ENCODE measurements around the gene THSD7A. TPM values are rescaled to one million over a fixed set of nuclear protein-coding genes. Genes with fewer than 3 reads are reported as not detected.
A peak's percentile ranks its signal among the peaks of the same experiment; 100 is the strongest.

THSD7A gene
- polyA plus RNA-seq, 6 donors from 2014 or later = not detected

DNA sequence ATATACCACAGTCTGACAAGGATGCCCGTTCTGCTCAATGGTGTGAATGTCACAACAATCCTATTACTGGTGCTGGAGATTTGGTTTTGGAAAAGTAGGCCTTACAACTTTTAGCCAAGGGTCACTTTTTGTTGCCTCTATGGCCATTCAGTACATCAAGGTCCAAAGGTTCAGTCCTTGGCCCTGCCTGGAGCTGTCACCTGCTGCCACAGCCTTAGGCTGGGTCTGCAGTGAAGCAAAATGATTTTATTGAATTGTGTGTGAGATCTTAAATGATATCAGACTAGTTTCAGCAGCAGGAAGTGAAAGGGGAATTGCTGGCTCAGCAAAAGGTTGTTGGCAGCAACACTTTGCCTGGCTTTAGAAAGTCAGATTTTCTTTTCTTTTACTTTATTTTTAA lies 427.6 kb downstream of the THSD7A start:
- H3K27ac Mint-ChIP-seq = no peak overlapping the region
- H3K36me3 Mint-ChIP-seq = no peaks in the 10 kb centered on the region

DNA sequence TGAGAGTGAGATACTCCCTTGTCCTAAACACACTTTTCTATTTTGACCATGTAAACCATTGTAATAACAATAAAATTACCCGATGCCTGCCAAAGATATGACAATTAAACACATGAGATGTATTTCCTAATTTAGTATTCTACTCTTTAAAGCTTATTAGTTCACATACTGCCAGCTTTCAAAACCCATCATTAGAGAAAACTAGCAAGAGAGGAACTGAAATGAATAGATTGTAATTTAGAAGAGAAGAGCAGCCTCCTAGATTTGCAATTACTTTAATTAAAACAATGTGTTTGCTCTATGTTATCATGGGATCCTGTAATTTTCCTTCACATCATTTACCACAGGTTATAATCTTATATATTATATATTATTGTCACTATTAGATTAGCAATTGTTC lies 428.2 kb downstream of the THSD7A start:
- Mint-ChIP-seq H3K9me3 (peaks cover 0 to 2% (median 0%) of the 10 kb centered on the region in 7 donors), H3K4me3 (no peak overlapping the region), H3K36me3 (no peaks in the 10 kb centered on the region), H3K4me1 (no peaks in the 10 kb centered on the region), H3K27ac (no peak overlapping the region), H3K27me3 (no peaks in the 10 kb centered on the region)
- no peak for ATAC-seq (ENCODE audit: low read depth in 2 of 2)
- no peak for DNase-seq

More for the DNA sequence above, 427.6 kb downstream of the THSD7A start:
- no peak for ATAC-seq (ENCODE audit: low read depth in 2 of 2)
- no peaks in the 10 kb centered on the region for H3K4me1 Mint-ChIP-seq
- peaks cover 0 to 2% (median 0%) of the 10 kb centered on the region in 7 donors for H3K9me3 Mint-ChIP-seq
- no peak for DNase-seq
- no peaks in the 10 kb centered on the region for H3K27me3 Mint-ChIP-seq
- H3K4me3 Mint-ChIP-seq = no peak overlapping the region

- no peaks in the 10 kb centered on the region for H3K36me3 Mint-ChIP-seq
- no peaks in the 10 kb centered on the region for H3K4me1 Mint-ChIP-seq
- peaks cover 0 to 18% (median 7%) of the 10 kb centered on the region in 7 donors for H3K9me3 Mint-ChIP-seq
- DNase-seq (no peak), ATAC-seq (ENCODE audit: low read depth in 2 of 2) (no peak)
- no peaks in the 10 kb centered on the region for H3K27me3 Mint-ChIP-seq
- H3K4me3 Mint-ChIP-seq = no peak overlapping the region
- peak overlapping the region in 1 of 6 donors; percentile 34 for H3K27ac Mint-ChIP-seq
Measured at GRCh38 chr7:11394438-11394837, 437.6 kb downstream of the THSD7A start.

- ATAC-seq (ENCODE audit: low read depth in 2 of 2) (no peak), DNase-seq (no peak)
- H3K9me3 Mint-ChIP-seq = no peaks in the 10 kb centered on the region
- no peaks in the 10 kb centered on the region for H3K27me3 Mint-ChIP-seq
- H3K36me3 Mint-ChIP-seq = no peaks in the 10 kb centered on the region
- H3K27ac Mint-ChIP-seq = no peak overlapping the region
- no peaks in the 10 kb centered on the region for H3K4me1 Mint-ChIP-seq
- no peak overlapping the region for H3K4me3 Mint-ChIP-seq
Measured at GRCh38 chr7:11379641-11380040, 452.4 kb downstream of the THSD7A start.

DNA sequence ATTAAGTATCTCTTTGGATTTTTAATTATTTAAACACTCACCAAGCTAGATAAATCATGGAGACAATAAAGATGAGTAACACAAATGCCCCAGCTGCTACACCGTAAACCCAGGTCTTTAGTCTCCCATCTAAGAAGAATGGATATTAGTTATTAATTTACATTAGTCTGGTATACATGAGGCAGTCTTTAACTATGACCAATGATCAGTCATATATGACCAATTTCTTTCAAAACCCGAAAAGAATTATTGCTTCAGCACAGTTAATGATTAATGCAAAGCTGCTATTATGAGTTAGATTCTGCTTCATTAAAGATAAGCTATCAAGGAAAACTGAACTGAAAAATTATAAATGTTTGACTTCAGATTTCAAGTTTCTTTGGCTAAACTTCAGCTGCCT lies 455.5 kb downstream of the THSD7A start:
- ATAC-seq (ENCODE audit: low read depth in 2 of 2) (no peak), DNase-seq (no peak)
- Mint-ChIP-seq H3K27me3 (peaks cover 0 to 3% (median 0%) of the 10 kb centered on the region in 3 donors), H3K27ac (no peak overlapping the region), H3K4me1 (no peaks in the 10 kb centered on the region), H3K4me3 (no peak overlapping the region), H3K9me3 (no peaks in the 10 kb centered on the region), H3K36me3 (no peaks in the 10 kb centered on the region)

GRCh38 chr7:11374629-11375028 lies 457.4 kb downstream of the THSD7A start:
- H3K4me3 Mint-ChIP-seq = no peak overlapping the region
- H3K4me1 Mint-ChIP-seq = no peaks in the 10 kb centered on the region
- H3K9me3 Mint-ChIP-seq = no peaks in the 10 kb centered on the region
- H3K27ac Mint-ChIP-seq = no peak overlapping the region
- DNase-seq = no peak
- ATAC-seq (ENCODE audit: low read depth in 2 of 2) = no peak
- peaks cover 0 to 8% (median 0%) of the 10 kb centered on the region in 3 donors for H3K27me3 Mint-ChIP-seq
- no peaks in the 10 kb centered on the region for H3K36me3 Mint-ChIP-seq

DNA sequence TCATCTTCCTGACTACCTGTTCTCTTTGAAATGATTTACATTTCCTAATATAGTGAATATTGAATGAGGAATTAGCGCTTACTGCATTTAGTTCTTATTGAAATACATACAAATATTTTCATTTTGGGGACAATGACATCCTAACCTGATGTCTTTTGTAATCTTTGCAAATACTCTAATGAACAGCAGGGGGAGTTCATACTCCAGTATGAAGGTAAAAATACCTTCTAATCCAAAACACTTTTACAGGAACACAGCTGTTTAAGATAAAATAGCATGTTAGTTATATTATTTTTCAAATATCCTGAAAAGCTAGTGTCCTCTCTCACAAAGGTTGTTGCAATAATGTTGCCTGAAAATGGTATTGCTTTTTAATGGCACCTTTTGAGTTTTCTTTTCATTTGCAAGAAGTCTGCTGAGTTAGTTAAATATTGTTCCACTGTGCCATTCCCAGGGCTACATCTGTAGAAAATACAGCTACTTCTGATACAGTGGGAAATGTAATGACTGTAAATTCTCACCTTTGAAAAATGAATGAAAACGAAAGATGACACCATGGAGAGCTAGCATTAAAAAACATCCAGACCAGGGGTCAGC lies 458.4 kb downstream of the THSD7A start:
- Mint-ChIP-seq H3K36me3 (no peaks in the 10 kb centered on the region), H3K9me3 (no peaks in the 10 kb centered on the region), H3K27ac (no peak overlapping the region), H3K27me3 (peaks cover 0 to 8% (median 0%) of the 10 kb centered on the region in 3 donors), H3K4me1 (no peaks in the 10 kb centered on the region), H3K4me3 (no peak overlapping the region)
- no peak for ATAC-seq (ENCODE audit: low read depth in 2 of 2)
- no peak for DNase-seq

DNA sequence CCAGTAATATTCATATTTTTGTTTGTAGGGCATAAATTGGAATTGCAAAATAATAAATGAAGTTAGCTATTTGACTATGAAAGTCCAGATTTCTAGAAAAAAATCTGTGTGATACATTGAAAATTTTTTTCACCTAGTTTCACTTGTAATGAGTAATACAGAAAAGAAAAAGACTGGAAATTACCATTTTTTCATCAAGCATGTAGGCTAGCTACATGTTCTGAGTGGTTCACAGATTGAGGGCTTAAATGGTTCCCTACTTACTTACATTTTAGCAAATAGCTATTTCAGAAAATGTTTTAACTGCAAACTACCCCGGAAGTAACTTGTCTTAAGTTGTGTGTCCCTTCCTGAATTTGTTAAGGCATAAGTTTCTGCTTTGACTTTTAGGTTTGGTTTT lies 462.3 kb downstream of the THSD7A start:
- Mint-ChIP-seq H3K4me1 (no peaks in the 10 kb centered on the region), H3K4me3 (no peak overlapping the region), H3K9me3 (no peaks in the 10 kb centered on the region), H3K27me3 (peaks cover 0 to 18% (median 0%) of the 10 kb centered on the region in 3 donors), H3K36me3 (no peaks in the 10 kb centered on the region), H3K27ac (no peak overlapping the region)
- ATAC-seq (ENCODE audit: low read depth in 2 of 2) (no peak), DNase-seq (no peak)

DNA sequence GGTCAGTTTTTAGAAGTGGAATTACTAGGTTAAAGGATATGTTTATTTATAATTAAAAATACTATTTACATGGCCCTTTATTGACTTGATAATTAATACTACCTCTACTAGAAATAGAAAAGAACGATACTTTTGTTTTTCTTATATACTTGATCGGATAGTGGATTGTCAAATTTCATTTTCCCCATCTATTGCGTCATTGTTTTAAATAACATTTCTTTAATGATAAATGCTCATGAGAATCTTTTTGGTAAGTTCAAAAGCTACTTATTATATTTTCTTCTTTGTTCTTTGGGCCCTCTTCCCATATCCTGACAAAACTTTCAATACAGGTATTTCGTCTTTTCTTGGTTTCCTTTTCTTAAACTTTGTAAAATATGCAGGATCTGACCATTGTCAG lies 465.9 kb downstream of the THSD7A start:
- Mint-ChIP-seq H3K27me3 (peaks cover 0 to 11% (median 0%) of the 10 kb centered on the region in 3 donors), H3K4me1 (no peaks in the 10 kb centered on the region), H3K4me3 (no peak overlapping the region), H3K27ac (no peak overlapping the region), H3K9me3 (no peaks in the 10 kb centered on the region), H3K36me3 (no peaks in the 10 kb centered on the region)
- no peak for ATAC-seq (ENCODE audit: low read depth in 2 of 2)
- no peak for DNase-seq

GRCh38 chr7:11358637-11359036 lies 473.4 kb downstream of the THSD7A start:
- no peaks in the 10 kb centered on the region for H3K4me1 Mint-ChIP-seq

DNA sequence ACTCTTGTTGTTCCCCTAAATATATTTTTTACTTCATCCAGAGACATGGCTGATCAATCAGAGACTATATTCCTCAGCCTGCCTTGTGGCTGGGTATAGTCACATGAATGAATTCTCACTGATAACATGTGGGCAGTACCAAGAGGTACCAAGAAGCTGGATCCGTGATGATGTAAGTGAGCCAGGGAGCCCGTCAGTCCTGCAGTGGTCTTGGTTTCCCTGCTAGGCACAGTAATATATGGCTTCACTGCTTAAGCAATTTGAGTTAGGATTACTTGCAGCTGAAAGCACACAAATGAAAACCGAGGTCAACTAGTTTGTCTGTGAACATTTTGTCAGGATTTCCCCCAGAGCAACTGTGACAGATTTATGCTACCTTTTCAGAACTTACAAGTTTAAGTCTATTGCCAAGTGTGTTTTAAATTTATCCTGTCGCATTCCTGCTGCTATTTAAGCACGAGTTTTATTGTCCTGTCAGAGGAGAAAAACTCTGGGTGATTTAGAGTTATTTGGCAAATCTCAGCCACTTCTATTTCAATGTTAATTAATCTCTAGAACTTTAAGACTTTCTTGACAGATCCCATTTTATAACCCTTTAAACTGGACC lies 476.5 kb downstream of the THSD7A start:
- no peak overlapping the region for H3K27ac Mint-ChIP-seq
- DNase-seq (no peak), ATAC-seq (ENCODE audit: low read depth in 2 of 2) (no peak)
- H3K4me3 Mint-ChIP-seq = no peak overlapping the region
- H3K4me1 Mint-ChIP-seq = no peaks in the 10 kb centered on the region
- no peaks in the 10 kb centered on the region for H3K36me3 Mint-ChIP-seq
- peaks cover 5 to 14% (median 9%) of the 10 kb centered on the region in 3 donors for H3K27me3 Mint-ChIP-seq
- H3K9me3 Mint-ChIP-seq = peaks cover 0 to 4% (median 0%) of the 10 kb centered on the region in 7 donors

More at GRCh38 chr7:11358637-11359036, 473.4 kb downstream of the THSD7A start:
- Mint-ChIP-seq H3K9me3 (peaks cover 0 to 4% (median 0%) of the 10 kb centered on the region in 7 donors), H3K36me3 (no peaks in the 10 kb centered on the region), H3K27ac (no peak overlapping the region), H3K4me3 (no peak overlapping the region), H3K27me3 (peaks cover 0 to 6% (median 6%) of the 10 kb centered on the region in 3 donors)
- ATAC-seq (ENCODE audit: low read depth in 2 of 2) (no peak), DNase-seq (no peak)

GRCh38 chr7:11346302-11346701 lies 485.7 kb downstream of the THSD7A start:
- Mint-ChIP-seq H3K9me3 (peaks cover 0 to 4% (median 0%) of the 10 kb centered on the region in 7 donors), H3K4me3 (no peak overlapping the region), H3K27ac (no peak overlapping the region), H3K27me3 (peaks cover under 1 to 8% (median 5%) of the 10 kb centered on the region in 3 donors), H3K36me3 (no peaks in the 10 kb centered on the region), H3K4me1 (peaks cover 0 to 4% (median 2%) of the 10 kb centered on the region in 3 donors)
- ATAC-seq (ENCODE audit: low read depth in 2 of 2) (no peak), DNase-seq (no peak)

DNA sequence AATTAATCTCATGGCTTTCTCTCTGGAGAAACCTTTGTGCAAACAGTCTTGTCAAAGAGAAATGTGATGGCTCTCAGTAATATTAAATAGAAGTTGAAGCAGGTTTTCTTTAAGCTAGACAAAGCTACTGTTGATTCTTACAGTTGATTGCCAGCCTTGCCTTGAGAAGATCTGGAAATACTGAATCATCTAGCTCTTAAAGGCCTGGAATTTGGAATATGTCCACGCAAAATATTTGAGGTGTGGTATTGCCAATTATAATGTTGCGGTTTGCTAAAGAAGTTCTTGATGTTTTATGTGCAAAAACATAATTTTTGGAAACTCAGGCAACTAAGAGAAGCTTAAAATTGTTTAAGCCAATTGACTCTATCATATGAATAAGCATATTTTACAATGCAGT lies 486.4 kb downstream of the THSD7A start:
- peaks cover 0 to 8% (median 5%) of the 10 kb centered on the region in 3 donors for H3K27me3 Mint-ChIP-seq
- peaks cover 0 to 4% (median 2%) of the 10 kb centered on the region in 3 donors for H3K4me1 Mint-ChIP-seq
- H3K4me3 Mint-ChIP-seq = no peak overlapping the region

DNA sequence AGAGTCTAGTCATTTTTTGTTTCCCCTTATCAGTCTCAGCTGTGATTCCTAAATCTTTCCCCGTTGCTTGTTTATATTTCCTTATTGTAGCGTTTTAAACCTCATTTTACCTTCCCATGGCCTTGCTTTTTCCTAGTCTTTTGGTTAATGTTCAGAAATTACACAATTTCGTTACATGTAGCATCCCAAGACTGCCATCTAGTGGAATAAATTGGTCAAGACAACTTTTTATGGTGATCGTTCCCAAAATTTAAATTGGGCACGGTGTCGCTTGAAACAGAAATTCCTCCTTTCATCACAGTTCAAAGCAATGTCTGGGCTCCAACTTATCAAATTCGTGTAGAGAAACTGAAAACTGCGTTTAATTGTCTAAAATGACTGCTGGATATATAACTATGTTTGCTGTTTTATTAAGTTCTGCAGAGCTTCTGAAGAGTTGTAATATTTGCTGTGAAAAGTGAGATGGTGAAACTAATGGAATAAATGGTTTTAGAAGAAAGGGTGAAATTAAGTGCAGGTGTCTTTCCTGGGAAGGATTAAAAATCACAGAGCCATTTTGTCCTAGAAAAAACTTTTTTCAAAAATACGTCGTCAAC lies 488.1 kb downstream of the THSD7A start:
- peaks cover 5 to 8% (median 8%) of the 10 kb centered on the region in 3 donors for H3K27me3 Mint-ChIP-seq
- peaks cover 0 to 4% (median 2%) of the 10 kb centered on the region in 3 donors for H3K4me1 Mint-ChIP-seq
- no peak overlapping the region for H3K4me3 Mint-ChIP-seq
- DNase-seq (peak; percentile 14), ATAC-seq (ENCODE audit: low read depth in 2 of 2) (no peak)
- H3K27ac Mint-ChIP-seq = no peak overlapping the region
- no peaks in the 10 kb centered on the region for H3K9me3 Mint-ChIP-seq
- no peaks in the 10 kb centered on the region for H3K36me3 Mint-ChIP-seq

More for the DNA sequence above, 486.4 kb downstream of the THSD7A start:
- Mint-ChIP-seq H3K9me3 (peaks cover 0 to 1% (median 0%) of the 10 kb centered on the region in 7 donors), H3K27ac (no peak overlapping the region), H3K36me3 (no peaks in the 10 kb centered on the region)
- DNase-seq = no peak
- ATAC-seq (ENCODE audit: low read depth in 2 of 2) = no peak
